Stimulated activated naive CD4-positive, alpha-beta T cell (primary cell): ENCODE measurements around the gene PPT2.
"Not testable (repeated sequence)": the region's sequence is repeated elsewhere in the genome, so short reads cannot be mapped to it uniquely, and the experiment has no call there.

ENCODE experiments used
- DNase-seq, 6 experiments: peaks; one replicate each; lab custom pipeline; 2025; lab: John Stamatoyannopoulos, UW

Gene PPT2

DNA sequence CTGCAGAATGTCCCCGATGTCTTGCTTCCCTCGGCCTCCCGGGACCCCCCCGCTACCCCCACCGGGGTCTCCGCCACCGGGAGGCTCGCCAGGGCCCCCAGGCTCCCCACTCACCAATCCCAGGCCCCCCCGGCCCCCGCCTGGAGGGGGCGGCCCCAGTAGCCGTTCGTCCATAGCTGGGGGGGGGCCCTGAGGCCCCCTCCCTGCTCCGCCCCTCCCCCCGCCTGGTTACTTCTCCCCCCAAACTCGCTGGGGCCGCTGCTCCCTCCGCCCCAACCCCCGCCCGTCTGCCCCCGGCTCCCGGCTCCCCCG, 35.8 kb downstream of the PPT2 start:
- DNase-seq: no peak

DNA sequence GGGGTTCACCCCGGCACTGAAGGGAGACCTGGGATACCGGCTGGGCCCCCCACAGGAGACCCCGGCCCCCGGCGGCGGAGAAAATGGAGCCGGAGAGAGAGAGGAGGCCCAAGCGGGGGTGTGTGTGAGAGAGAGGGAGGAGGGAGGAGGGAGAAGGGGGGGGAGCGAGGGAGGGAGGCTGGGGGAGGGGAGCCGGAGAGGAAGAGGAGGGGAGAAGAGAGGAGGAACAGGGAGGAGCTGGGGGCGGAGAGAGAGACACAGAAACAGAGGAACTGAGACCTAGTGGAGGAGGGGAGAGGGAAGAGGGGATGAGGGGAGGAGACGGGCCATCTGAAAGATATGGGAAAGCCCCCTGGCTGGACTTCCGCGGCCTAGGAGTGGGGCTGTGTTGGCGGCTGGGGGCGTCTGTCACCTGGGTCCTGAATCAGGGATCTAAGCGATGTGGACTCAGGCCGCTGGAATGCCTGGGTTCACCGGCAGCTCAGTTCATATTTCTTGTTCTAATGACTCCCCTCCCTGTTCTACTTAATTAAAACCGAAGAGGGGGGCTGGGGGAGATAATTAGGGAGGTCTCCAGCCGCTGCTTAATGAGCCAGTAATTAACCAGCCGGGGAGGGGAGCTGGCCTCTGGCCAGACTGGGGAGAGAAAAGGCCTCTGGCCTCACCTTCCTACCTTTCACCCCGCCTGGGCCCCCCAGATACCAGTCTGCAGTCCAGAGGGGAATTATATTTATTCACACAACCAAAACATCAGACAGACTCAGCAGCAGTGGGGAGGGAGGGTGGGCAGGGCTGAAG, 36.3 kb downstream of the PPT2 start, which contains the start of gene PBX2:
TSS of gene PBX2 (minus strand) at position 149 of the 798 bp plus-strand sequence. CDS start 287 bp downstream, outside the sequence.
- peak; percentile 60 to 84 (median 78) for DNase-seq

- peak in 1 of 6 experiments; percentile 19 for DNase-seq
Measured at GRCh38 chr6:32190911-32191677, 37.2 kb downstream of the PPT2 start.

DNA sequence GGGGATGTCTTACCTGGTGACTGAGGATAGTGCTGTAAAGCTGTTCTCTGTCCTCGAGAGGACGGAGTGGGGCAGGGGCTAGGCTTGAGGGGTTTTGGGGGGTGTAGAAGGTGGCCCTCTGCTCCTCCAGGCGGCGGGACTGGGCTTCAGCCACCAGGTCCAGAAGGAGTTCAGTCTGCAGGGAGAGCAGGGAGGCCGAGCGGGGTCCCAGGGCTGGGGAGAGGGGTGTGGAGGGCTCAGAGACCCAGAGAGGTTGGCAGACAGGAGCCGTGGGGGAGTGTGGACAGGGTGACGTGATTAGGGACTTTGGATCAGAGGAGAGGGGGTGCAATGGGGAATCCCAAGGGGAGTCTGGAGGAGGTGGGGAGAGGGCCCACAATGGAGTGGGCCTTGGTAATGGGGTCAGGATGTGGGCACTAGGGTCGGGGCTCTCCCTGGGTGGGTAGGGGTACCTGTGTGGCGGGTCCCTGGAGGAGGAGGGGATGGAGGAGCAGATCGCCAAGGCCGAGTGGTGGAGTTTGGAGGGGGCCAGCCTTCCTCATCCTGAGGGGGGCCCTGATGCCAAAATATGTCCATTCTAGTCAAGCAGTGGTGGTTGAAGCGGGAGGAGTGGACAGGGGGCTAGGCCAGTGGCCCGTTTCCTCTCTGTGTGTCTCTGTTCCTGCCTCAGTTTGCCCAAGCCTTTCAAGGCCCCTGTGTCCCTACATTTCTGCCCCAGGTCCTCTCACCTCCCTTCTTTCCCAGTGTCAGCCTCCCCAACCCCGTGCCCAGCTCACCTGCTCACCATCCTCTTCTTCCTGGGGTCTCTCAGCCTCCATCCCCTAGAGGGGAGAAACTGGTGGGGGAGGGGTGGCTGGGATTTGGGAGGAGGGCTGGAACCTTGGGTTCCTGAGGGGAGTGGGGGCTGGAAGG, 38.0 kb downstream of the PPT2 start:
- DNase-seq: peak in 1 of 6 experiments; percentile 30

DNA sequence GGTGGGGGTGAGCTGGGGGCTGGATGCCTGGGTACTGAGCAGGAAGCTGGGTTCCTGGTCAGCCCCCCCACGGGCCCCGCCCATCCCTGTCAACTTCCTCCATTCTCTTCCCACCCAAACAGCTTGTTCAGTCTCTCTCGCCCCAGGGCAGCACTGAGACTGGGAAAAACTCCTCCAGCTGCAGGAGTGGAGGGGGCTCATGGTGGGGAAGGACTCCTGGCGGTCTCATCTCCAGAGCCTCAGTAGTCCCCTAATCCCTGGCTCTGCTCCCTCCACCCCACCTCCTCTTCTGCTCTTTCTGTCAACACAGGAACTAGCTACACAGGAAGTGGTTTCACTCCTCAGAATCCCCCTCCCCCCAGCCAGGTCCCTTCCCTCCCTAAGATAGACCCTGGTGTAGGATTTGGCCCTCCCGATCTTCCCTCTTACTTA, 38.7 kb downstream of the PPT2 start, which contains the start of gene GPSM3:
TSS of gene GPSM3 (minus strand) at position 36 of the 432 bp plus-strand sequence. CDS start 130 bp downstream, outside the sequence.
- peak; percentile 28 to 80 (median 66) for DNase-seq

DNA sequence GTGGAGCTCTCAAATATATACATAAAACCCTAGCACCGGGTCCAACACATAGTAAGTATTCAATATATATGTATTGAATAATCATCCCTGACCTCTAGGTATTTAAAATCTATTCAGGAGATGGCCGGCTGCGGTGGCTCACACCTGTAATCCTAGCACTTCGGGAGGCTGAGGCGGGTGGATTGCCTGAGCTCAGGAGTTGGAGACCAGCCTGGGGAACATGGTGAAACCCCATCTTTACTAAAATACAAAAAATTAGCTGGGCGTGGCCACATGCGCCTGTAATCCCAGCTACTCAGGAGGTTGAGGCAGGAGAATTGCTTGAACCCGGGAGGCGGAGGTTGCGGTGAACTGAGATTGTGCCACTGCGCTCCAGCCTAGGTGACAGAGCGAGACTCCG, 39.2 kb downstream of the PPT2 start:
- not testable (repeated sequence) for DNase-seq

GRCh38 chr6:32194388-32194787, 40.4 kb downstream of the PPT2 start:
- DNase-seq: no peak

GRCh38 chr6:32194825-32195651, 41.1 kb downstream of the PPT2 start:
- DNase-seq: peak in 1 of 6 experiments; percentile 50

DNA sequence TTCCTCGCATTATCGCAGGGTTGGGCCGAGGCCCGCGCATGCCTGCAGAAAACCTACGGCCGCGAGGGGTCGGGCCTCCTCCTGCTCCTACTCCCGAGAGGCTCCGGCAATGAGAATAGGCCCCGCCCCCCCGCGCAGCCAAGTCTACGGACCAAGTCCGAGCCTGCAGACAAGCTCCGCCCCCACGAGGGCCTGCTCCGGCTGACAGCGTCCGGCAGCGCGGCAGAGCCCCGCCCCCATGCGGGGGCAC, 41.6 kb downstream of the PPT2 start:
- DNase-seq: peak; percentile 95 to 99 (median 98)

GRCh38 chr6:32195902-32196681, 42.2 kb downstream of the PPT2 start:
- DNase-seq: peak in 2 of 6 experiments; percentile 49 to 68

DNA sequence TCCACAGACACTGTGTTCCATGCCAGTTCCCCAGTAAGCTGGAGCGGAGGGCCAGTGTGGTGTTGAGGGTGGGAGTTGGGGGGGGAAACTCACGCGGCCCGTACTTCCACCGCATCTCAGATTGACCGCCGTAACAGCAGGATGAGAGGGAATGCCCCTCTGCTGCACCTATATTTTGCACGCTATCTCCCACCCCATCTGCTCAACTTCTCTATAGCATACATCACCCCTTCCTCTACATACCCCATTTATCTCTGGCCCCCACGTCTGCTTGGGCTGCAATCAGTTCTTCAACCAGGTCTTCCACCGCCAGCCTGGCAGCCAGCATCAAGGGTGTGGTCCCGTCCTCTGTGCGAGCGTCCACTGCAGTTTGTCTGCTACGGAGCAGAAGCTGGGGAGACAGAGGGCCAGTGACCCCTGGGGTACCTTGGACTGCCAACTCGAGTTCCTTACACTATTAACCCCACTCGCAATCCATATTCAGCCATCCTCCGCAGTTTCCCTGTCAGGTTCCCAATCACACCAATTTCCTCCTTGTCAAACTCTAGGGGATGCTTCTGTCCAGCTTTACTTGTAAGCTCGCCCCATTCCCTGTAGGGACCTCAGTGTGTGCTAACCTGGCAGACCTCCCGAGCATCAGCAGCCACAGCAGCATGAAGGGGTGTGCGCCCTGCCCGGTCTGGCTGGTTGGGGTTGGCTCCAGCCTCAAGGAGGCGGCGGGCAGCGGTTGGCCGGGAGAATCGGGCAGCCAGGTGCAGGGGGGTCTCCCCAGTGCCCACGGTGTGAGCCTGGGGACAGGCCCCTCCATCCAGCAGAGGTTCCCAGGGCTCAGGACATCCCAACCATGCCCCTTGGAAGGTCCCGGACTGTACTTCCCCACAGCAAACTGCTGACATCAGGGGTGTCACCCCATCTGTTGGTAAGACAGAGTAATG, 43.0 kb downstream of the PPT2 start:
- no peak for DNase-seq

- no peak for DNase-seq
Measured at GRCh38 chr6:32198345-32198696, 44.4 kb downstream of the PPT2 start.

GRCh38 chr6:32198866-32199265, 44.9 kb downstream of the PPT2 start:
- DNase-seq: no peak

DNA sequence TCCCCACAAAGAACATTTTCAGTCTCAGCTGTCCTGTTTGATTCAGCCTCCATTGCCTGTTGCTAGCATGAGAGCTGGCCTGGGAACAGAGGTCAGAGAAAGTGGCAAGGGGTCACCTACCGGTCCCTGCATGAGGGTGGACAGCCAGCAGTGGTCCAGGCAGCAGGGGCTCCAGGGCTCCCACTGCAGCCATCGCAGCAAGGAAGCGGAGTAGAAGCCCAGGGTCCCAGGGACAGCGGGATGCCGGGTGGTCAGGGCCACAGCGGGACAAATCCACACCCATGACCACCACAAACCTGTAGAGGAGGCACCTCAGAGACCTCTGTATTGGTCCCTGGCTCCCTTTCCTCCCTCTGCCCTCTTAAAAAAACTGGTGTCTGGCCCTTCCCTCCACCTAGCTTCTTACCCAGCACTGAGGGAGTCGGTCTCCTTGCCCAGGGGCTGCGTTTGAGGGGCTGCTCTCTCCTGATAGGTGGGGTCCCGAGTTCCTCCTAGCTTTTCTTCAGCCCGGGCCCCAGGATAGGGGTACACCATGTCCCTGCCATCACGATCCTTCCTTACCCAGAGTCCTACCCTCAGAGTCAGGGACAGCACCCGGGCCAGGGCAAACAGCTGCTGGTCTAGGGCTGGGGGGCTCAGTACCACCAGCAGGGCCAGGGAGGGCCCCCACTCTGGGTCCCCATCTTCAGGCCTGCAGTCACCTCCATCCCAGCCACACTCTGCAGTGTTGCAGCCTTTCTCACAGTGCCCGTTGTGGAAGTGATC, 47.0 kb downstream of the PPT2 start:
- DNase-seq: no peak

- DNase-seq: no peak
Measured at GRCh38 chr6:32202186-32202585, 48.2 kb downstream of the PPT2 start.

DNA sequence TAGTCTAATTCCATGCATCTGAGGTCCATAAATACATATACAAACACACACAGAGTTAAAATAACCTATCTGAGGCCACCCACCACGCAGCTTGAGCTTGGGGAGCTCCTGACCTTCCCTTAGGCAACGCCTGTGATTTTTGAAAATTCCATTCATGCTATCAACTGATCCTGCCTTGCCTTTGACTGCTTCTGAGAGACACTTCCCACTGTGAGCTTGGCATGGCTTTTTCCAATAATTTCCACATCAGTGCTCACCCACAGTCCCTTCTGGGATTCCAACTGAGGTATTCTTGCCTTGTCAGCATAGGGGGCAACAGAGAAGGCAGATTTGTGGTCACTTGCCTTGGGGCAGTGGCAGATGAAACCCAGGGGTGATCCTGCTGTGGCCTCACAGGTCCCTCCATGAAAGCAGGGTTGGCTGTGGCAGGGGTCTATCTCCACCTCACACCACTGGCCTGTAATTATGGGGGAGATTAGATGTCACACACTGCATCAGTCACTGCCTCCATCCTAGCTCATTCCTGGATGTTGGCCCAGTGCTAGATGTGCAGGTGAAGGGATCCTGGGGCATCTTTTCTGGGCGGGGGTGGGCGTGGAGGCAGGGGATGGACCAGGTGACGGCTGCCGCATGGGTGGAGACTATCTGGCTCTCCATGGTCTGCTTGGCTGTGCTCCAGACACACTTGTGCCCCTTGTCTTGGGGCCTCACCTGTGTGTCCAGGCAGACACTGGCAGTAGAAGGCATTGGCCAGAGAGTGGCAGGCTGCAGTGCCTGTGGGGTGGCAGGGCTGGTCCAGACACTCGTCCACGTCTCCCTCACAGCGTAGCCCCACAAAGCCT, 49.7 kb downstream of the PPT2 start:
- no peak for DNase-seq

DNA sequence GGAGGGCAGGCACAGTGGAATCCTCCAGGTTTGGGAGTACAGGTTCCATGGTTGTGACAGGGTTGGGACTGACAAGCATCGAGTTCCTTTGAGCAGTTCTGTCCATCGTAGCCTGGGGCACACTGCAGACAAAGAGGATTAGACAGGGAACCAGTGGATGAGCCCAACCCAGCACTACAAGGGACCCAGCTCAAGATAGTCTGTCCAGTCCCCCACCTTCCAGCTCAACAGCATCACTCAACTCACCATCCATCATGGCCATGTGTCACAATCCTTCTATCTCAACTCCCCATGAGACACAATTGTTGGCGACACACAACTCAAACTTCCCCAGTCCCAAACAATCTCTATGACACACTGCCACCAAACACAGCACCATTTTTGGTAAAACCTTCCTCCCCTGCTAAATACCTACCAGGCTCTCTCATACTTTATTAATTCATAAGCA, 50.4 kb downstream of the PPT2 start:
- no peak for DNase-seq

DNA sequence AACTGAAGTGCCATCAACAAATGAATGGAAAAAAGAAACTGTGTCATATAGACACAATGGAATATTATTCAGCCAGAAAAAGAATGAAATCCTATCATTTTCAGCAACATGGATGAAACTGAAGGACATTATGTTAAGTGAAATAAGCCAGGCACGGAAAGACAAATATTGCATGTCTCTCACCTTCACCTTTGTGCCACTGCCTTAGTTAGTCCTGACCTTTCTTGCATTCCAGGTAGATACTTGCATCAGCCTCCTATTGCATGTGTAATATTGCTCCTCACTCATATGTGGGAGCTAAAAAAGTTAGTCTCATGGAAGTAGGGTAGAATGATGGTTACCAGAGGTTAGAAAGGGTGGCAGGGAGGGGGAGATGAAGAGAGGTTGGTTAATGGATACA, 55.1 kb downstream of the PPT2 start:
- no peak for DNase-seq
